ENCODE data around the gene BMP15. TPM values are rescaled to one million over a fixed set of nuclear protein-coding genes. Genes with fewer than 3 reads are reported as not detected.
A peak's percentile ranks its signal among the peaks of the same experiment; 100 is the strongest.

BMP15 gene
- not detected for total RNA-seq
- long read RNA-seq = 0 reads

- Histone ChIP-seq H3K27me3 (ENCODE audit: low read depth) (no peaks in the 10 kb centered on the region), H3K4me3 (no peak within 1 kb of the TSS), H3K9me3 (no peaks in the 10 kb centered on the region), H3K27ac (no peak within 1 kb of the TSS), H3K36me3 (no peaks in the 10 kb centered on the region), H3K4me1 (no peaks in the 10 kb centered on the region)
- ATAC-seq = no peak
- intact Hi-C loops (cut with DNase I) = no loop called here
- no peak for DNase-seq
- TF ChIP-seq, protein P1, sequence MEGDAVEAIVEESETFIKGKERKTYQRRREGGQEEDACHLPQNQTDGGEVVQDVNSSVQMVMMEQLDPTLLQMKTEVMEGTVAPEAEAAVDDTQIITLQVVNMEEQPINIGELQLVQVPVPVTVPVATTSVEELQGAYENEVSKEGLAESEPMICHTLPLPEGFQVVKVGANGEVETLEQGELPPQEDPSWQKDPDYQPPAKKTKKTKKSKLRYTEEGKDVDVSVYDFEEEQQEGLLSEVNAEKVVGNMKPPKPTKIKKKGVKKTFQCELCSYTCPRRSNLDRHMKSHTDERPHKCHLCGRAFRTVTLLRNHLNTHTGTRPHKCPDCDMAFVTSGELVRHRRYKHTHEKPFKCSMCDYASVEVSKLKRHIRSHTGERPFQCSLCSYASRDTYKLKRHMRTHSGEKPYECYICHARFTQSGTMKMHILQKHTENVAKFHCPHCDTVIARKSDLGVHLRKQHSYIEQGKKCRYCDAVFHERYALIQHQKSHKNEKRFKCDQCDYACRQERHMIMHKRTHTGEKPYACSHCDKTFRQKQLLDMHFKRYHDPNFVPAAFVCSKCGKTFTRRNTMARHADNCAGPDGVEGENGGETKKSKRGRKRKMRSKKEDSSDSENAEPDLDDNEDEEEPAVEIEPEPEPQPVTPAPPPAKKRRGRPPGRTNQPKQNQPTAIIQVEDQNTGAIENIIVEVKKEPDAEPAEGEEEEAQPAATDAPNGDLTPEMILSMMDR (IDR thresholded peaks at IDR 0.05) = no peak
Measured at GRCh38 chrX:50910685-50911176, at the start of gene BMP15. Gene BMP15, plus strand, starts transcription at chrX:50910735. Its CDS starts 49 bp downstream, at chrX:50910784.

- Histone ChIP-seq H3K27me3 (ENCODE audit: low read depth) (no peaks in the 10 kb centered on the region), H3K4me3 (no peak overlapping the region), H3K4me1 (no peaks in the 10 kb centered on the region), H3K27ac (no peak overlapping the region), H3K9me3 (no peaks in the 10 kb centered on the region), H3K36me3 (no peaks in the 10 kb centered on the region)
- TF ChIP-seq, protein P1 (IDR thresholded peaks at IDR 0.05) = no peak
- ATAC-seq = peak in 1 of 2 donors; percentile 39
- intact Hi-C loops (cut with DNase I) = no loop called here
- DNase-seq = no peak
Measured at GRCh38 chrX:50863471-50863870, 47.1 kb upstream of the BMP15 start.

DNA sequence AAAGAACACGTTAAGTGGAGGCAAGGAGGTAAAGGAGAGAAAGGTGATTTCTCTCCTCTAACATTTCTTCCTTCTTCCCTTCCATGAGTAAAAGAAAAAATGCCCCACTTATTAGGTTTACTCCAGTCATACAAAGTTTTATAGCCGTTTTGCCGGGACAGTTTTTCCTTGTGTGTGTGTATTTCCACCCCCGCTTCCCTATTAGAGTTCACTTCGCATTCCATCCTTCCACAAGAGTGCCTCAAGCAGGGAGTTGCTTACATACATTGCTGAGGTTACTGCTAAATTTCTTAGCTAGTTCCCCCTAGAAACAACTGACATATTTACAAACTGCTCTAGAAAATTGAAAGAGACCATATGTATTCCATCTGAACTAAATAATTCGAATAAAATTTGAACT is 45.2 kb upstream of the BMP15 start:
- TF ChIP-seq, protein P1 (IDR thresholded peaks at IDR 0.05) = no peak
- Histone ChIP-seq H3K36me3 (no peaks in the 10 kb centered on the region), H3K9me3 (no peaks in the 10 kb centered on the region), H3K27me3 (ENCODE audit: low read depth) (no peaks in the 10 kb centered on the region), H3K4me3 (no peak overlapping the region), H3K4me1 (no peaks in the 10 kb centered on the region), H3K27ac (no peak overlapping the region)
- ATAC-seq (peak in 1 of 2 donors; percentile 58), DNase-seq (no peak)
- intact Hi-C loops (cut with DNase I) = no loop called here

DNA sequence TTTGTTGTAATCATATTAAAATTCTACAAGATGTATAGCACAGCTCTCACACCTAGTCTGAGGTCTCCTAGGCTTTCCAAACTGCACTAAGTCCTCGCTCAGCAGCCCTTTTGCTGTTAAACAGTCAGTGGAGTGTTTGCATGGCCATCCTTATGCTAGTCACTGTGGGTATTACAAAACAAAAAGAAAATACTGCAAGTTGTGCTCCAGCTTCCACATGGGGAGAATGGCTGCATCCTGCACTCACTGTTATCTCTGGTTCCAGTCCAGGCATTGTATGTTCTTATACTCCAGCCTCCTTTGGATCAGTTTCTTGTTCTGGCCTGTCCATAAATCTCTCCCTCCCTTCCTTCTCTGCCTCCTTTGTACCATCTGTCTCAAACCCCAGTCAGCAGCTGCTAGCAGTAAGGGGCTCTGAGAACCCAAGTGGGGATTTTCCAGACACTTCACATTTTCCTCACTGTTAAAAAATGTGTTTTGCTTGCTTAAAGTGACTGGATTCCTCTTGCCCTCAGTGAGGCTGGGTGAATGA is 38.5 kb upstream of the BMP15 start:
- Histone ChIP-seq H3K9me3 (no peaks in the 10 kb centered on the region), H3K27me3 (ENCODE audit: low read depth) (no peaks in the 10 kb centered on the region), H3K4me3 (no peak overlapping the region), H3K36me3 (no peaks in the 10 kb centered on the region), H3K4me1 (no peaks in the 10 kb centered on the region), H3K27ac (no peak overlapping the region)
- no peak for ATAC-seq
- no peak for DNase-seq
- intact Hi-C loops (cut with DNase I) = no loop called here
- TF ChIP-seq, protein P1 (IDR thresholded peaks at IDR 0.05) = no peak

GRCh38 chrX:50874876-50875275 is 35.7 kb upstream of the BMP15 start:
- Histone ChIP-seq H3K4me3 (no peak overlapping the region), H3K9me3 (no peaks in the 10 kb centered on the region), H3K27ac (no peak overlapping the region), H3K4me1 (no peaks in the 10 kb centered on the region), H3K27me3 (ENCODE audit: low read depth) (no peaks in the 10 kb centered on the region), H3K36me3 (no peaks in the 10 kb centered on the region)
- intact Hi-C loops (cut with DNase I) = no loop called here
- TF ChIP-seq, protein P1 (IDR thresholded peaks at IDR 0.05) = no peak
- DNase-seq = no peak
- no peak for ATAC-seq

All from lower lobe of right lung (tissue), 2 donors.